Measurements from ENCODE around the gene VPS39. TPM values are rescaled to one million over a fixed set of nuclear protein-coding genes. Genes with fewer than 3 reads are reported as not detected.
A peak's percentile ranks its signal among the peaks of the same experiment; 100 is the strongest.

VPS39 gene
- polyA plus RNA-seq, 1 donor from 2014 or later, result 27.5 TPM

GRCh38 chr15:42149493-42150218 lies 58.4 kb downstream of the VPS39 start:
- Mint-ChIP-seq H3K9me3 (no peaks in the 10 kb centered on the region), H3K27ac (peak overlapping the region in 1 of 3 donors; percentile 13), H3K4me3 (peak overlapping the region in 1 of 4 donors; percentile 17), H3K27me3 (peaks cover 4% of the 10 kb centered on the region), H3K36me3 (no peaks in the 10 kb centered on the region), H3K4me1 (no peaks in the 10 kb centered on the region)

GRCh38 chr15:42148808-42149492 lies 59.2 kb downstream of the VPS39 start:
- Mint-ChIP-seq H3K36me3 (no peaks in the 10 kb centered on the region), H3K4me1 (no peaks in the 10 kb centered on the region), H3K27ac (no peak overlapping the region), H3K9me3 (no peaks in the 10 kb centered on the region), H3K4me3 (no peak overlapping the region), H3K27me3 (peaks cover 4% of the 10 kb centered on the region)

GRCh38 chr15:42147431-42147735 lies 60.7 kb downstream of the VPS39 start:
- no peak overlapping the region for H3K27ac Mint-ChIP-seq
- H3K9me3 Mint-ChIP-seq, result no peaks in the 10 kb centered on the region
- peaks cover 0 to 1% (median 0%) of the 10 kb centered on the region in 3 donors for H3K4me1 Mint-ChIP-seq
- no peak overlapping the region for H3K4me3 Mint-ChIP-seq
- peaks cover 6% of the 10 kb centered on the region for H3K27me3 Mint-ChIP-seq
- no peaks in the 10 kb centered on the region for H3K36me3 Mint-ChIP-seq

- Mint-ChIP-seq H3K4me3 (no peak overlapping the region), H3K4me1 (peaks cover 0 to 1% (median 0%) of the 10 kb centered on the region in 3 donors), H3K9me3 (no peaks in the 10 kb centered on the region), H3K36me3 (no peaks in the 10 kb centered on the region), H3K27me3 (peaks cover 6% of the 10 kb centered on the region), H3K27ac (peak overlapping the region in 1 of 3 donors; percentile 50)
Observed at GRCh38 chr15:42146551-42147430, 61.3 kb downstream of the VPS39 start.

- Mint-ChIP-seq H3K27me3 (peaks cover 4% of the 10 kb centered on the region), H3K4me3 (no peak overlapping the region), H3K4me1 (peaks cover 0 to 1% (median 0%) of the 10 kb centered on the region in 3 donors), H3K9me3 (no peaks in the 10 kb centered on the region), H3K27ac (peak overlapping the region in 1 of 3 donors; percentile 50), H3K36me3 (no peaks in the 10 kb centered on the region)
Observed at GRCh38 chr15:42145546-42146455, 62.3 kb downstream of the VPS39 start.

GRCh38 chr15:42144841-42145375 lies 63.2 kb downstream of the VPS39 start:
- Mint-ChIP-seq H3K4me1 (peaks cover 0 to 1% (median 0%) of the 10 kb centered on the region in 3 donors), H3K27me3 (peaks cover 4% of the 10 kb centered on the region), H3K9me3 (no peaks in the 10 kb centered on the region), H3K36me3 (no peaks in the 10 kb centered on the region), H3K27ac (no peak overlapping the region), H3K4me3 (no peak overlapping the region)

- H3K4me3 Mint-ChIP-seq, result no peak overlapping the region
- H3K4me1 Mint-ChIP-seq, result peaks cover 0 to 1% (median 0%) of the 10 kb centered on the region in 3 donors
- peaks cover 4% of the 10 kb centered on the region for H3K27me3 Mint-ChIP-seq
Observed at GRCh38 chr15:42143866-42144625, 64.1 kb downstream of the VPS39 start.

GRCh38 chr15:42143356-42143755 lies 64.7 kb downstream of the VPS39 start:
- no peaks in the 10 kb centered on the region for H3K36me3 Mint-ChIP-seq
- peaks cover 2% of the 10 kb centered on the region for H3K27me3 Mint-ChIP-seq
- peaks cover 0 to 4% (median 0%) of the 10 kb centered on the region in 3 donors for H3K9me3 Mint-ChIP-seq
- no peak overlapping the region for H3K4me3 Mint-ChIP-seq
- peaks cover 0 to 1% (median 0%) of the 10 kb centered on the region in 3 donors for H3K4me1 Mint-ChIP-seq
- H3K27ac Mint-ChIP-seq, result no peak overlapping the region

More at GRCh38 chr15:42143866-42144625, 64.1 kb downstream of the VPS39 start:
- H3K27ac Mint-ChIP-seq, result no peak overlapping the region
- no peaks in the 10 kb centered on the region for H3K36me3 Mint-ChIP-seq
- H3K9me3 Mint-ChIP-seq, result peaks cover 0 to 4% (median 0%) of the 10 kb centered on the region in 3 donors

- no peak overlapping the region for H3K4me3 Mint-ChIP-seq
- peaks cover 2% of the 10 kb centered on the region for H3K27me3 Mint-ChIP-seq
- no peak overlapping the region for H3K27ac Mint-ChIP-seq
- peaks cover 0 to 1% (median 0%) of the 10 kb centered on the region in 3 donors for H3K4me1 Mint-ChIP-seq
- H3K36me3 Mint-ChIP-seq, result no peaks in the 10 kb centered on the region
- H3K9me3 Mint-ChIP-seq, result peaks cover 0 to 4% (median 0%) of the 10 kb centered on the region in 3 donors
Observed at GRCh38 chr15:42141795-42142667, 66.1 kb downstream of the VPS39 start.

- Mint-ChIP-seq H3K27me3 (peaks cover 2% of the 10 kb centered on the region), H3K36me3 (no peaks in the 10 kb centered on the region), H3K4me3 (no peak overlapping the region), H3K27ac (no peak overlapping the region), H3K4me1 (peaks cover 0 to 1% (median 0%) of the 10 kb centered on the region in 3 donors), H3K9me3 (peaks cover 0 to 4% (median 0%) of the 10 kb centered on the region in 3 donors)
Observed at GRCh38 chr15:42141246-42141645, 66.9 kb downstream of the VPS39 start.

- H3K36me3 Mint-ChIP-seq, result no peaks in the 10 kb centered on the region
- peaks cover 0 to 4% (median 0%) of the 10 kb centered on the region in 3 donors for H3K9me3 Mint-ChIP-seq
- no peak overlapping the region for H3K4me3 Mint-ChIP-seq
- H3K27me3 Mint-ChIP-seq, result peaks cover 3% of the 10 kb centered on the region
- H3K27ac Mint-ChIP-seq, result no peak overlapping the region
- peaks cover 0 to 1% (median 0%) of the 10 kb centered on the region in 3 donors for H3K4me1 Mint-ChIP-seq
Observed at GRCh38 chr15:42140383-42141070, 67.6 kb downstream of the VPS39 start.

GRCh38 chr15:42139596-42139995 lies 68.5 kb downstream of the VPS39 start:
- H3K27me3 Mint-ChIP-seq, result peaks cover 5% of the 10 kb centered on the region

More at GRCh38 chr15:42139596-42139995, 68.5 kb downstream of the VPS39 start:
- peaks cover 0 to 1% (median 0%) of the 10 kb centered on the region in 3 donors for H3K4me1 Mint-ChIP-seq
- H3K9me3 Mint-ChIP-seq, result peaks cover 0 to 4% (median 0%) of the 10 kb centered on the region in 3 donors
- H3K27ac Mint-ChIP-seq, result no peak overlapping the region
- no peak overlapping the region for H3K4me3 Mint-ChIP-seq
- no peaks in the 10 kb centered on the region for H3K36me3 Mint-ChIP-seq

All from IgD-negative memory B cell (primary cell).